CD4-positive, alpha-beta T cell treated with Interleukin-10 for 1 hour (primary cell): Measurements from ENCODE around the gene PLB1.

ENCODE experiments used
- DNase-seq: peaks from one replicate; pipeline ENCODE4 v3.0.0-alpha.2; 2020

The PLB1 gene

GRCh38 chr2:28593160-28593755 is 97.4 kb downstream of the PLB1 start:
- DNase-seq, result no peak

DNA sequence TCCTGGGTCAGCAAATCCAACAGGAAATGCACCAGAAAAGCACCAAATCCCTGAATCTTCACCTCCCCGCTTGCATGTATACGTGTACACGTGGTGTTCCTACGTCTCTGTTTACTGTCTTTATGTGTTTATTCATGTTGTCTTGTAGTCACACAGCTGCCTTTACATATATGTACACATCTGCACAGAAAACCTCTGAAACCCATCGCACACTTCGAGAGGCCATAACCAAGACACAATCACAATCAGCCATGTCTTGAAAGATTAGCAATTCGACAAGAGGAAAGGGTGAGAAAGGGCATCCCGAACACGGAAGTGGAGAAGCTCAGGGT is 98.1 kb downstream of the PLB1 start:
- DNase-seq, result no peak

DNA sequence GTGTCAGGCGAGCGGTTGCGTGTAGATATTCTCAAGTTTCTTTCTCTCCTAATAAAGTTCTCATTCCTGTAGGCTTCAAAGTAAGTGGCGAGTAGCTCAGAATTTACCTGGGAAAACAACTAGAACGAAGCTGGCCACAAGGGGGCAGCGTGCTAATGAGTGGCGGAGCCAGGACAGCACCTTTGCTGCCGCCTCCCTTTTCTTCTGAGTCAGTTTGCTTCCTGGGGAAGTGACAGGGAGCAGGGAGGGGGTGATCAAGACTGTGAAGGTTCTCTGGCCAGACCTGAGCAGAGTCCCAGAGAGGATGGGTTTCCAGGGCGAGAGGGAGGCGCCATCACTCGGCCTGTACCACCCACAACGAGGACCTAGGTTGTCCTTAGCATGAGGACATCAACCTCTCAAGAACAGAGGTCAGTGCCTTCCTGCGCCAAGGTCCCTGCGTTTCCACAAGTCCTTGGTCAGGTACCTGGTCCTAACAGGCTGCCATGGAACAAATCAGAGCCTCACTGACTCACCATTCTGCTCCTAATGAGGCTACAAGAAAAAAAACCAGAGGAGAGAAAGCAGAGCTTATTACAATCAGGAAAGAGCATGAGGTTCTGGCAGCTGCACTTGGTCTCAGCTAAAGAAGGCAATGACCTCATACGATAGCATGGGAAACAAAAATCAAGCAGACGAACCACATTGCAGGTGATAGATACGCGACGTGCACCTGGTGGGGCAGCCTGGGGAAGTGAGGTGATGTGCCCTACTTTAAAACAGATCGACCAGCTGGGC is 98.7 kb downstream of the PLB1 start:
- peak; percentile 89 for DNase-seq

DNA sequence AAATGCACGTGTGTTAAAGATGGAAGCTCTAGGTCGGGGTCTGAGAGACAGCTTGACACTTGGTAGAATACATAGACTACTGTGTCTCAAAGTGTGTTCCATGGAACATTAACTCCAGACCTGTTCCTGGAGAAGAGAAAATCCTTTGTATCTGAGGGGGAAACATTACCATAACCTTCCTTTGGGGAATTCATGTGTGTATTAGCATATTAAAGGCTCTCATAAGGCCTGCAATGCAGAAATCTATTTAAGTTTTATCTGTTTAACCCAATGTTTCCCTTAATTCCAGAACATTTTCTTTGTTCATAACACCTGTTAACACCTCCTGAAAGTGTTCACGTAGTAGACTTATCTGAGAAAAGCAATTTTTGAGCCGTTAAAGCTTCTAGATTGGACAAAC is 99.5 kb downstream of the PLB1 start:
- DNase-seq, result no peak

DNA sequence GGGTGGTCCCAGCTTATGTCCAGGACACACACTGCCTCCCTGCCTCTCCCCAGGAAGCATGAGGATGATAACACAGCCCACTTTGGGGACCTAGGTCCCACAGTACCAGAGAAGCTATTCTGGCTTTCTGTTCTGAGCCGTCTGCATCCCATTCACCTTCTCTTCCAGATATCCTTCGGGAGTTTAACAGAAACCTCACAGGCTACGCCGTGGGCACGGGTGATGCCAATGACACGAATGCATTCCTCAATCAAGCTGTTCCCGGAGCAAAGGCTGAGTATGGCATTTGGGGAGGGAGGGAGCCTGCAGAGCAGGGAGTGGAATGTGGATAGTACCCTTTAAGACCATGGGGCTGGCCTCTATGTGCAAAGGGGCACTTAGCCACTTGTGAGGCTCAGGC is 102.6 kb downstream of the PLB1 start:
- DNase-seq, result no peak

GRCh38 chr2:28600181-28600580 is 104.3 kb downstream of the PLB1 start:
- no peak for DNase-seq

GRCh38 chr2:28601616-28602015 is 105.8 kb downstream of the PLB1 start:
- no peak for DNase-seq

DNA sequence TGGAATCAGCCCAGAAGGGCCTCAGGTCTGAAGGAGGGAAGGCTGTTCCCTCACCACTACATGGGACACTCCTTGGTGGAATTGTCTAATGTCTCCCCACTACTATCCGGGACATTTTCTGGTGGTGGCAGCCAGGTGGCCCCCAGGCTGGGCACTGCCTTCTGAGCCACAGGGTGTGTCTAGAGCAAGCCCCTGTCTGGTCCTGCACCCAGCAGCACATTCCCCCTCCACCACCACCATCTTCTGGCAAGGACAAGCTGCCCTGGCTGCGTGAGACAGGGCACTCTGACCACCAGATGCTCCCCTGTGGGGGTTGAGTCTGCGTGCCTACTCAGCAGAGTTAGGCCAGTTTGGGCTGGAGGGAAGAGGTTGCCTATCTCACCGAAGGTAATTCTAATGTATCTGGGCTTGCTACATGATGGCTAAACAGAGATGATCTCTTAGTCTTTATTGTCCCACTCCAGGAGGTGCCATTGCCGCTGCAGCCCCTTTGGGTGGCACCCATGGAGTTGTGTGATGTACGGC is 106.3 kb downstream of the PLB1 start:
- no peak for DNase-seq

- DNase-seq, result no peak
Measured at GRCh38 chr2:28602751-28603639, 107.1 kb downstream of the PLB1 start.

GRCh38 chr2:28603821-28604220 is 108.0 kb downstream of the PLB1 start:
- DNase-seq, result no peak

DNA sequence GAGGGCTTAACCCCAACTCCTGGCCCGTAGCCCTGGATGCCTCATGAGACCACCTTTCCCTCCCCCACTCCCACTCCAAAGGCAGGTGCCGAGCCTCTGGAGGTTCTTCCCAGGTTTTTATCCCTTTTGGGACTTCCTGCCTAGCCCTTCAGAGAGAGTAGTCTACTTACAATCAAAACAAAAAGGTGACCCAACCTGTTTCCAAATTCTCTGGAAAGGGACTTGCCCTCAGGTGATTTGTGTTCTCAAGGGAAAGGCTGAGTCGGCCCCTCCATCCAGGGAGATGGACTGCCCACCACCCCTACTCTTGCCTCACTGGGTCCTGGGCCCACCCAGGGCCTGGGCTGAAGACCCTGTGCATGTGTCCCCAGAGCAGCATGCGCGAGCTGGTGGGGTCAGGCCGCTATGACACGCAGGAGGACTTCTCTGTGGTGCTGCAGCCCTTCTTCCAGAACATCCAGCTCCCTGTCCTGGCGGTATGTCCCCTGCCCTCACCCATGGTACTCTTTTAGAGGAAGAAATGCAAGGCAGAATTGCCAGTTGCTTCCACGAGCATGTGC is 108.5 kb downstream of the PLB1 start:
- DNase-seq, result no peak

GRCh38 chr2:28606986-28607441 is 111.2 kb downstream of the PLB1 start:
- no peak for DNase-seq

DNA sequence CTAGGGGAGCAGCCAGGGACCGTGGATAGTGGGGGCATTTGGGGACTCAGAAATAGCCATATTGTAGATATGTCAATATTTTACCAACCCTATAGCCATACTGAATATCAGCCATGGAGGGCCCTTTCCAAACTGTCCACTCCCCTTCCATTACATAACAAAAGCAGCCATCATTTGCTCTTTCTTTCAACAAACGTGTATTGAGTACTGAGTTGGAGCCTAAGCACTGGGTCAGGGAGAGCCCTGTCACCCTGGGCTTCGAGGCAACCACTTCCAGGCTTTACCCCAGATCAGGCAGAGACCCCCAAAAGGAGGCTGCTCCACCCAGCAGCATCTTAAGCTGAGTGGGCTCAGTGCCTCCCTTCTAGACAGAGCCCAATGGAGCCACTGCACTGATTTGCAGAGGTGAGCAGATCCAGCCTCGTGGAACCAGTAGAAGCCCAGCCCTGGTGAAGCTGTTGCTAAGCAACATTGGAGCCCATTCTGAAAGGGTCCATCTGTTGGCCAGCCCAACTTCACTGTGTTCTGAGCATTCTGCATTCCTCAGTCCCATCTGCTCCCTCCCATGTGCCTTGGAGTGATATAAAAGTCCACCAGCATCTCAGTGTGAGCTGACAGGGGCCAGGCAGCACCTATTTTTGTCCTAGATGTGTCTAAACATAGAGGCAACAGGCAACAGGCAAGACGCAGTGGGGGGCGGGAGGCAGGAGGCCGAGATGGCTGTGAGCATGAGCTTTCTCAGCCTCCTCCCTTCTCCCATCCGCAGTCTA is 112.1 kb downstream of the PLB1 start:
- DNase-seq, result no peak

DNA sequence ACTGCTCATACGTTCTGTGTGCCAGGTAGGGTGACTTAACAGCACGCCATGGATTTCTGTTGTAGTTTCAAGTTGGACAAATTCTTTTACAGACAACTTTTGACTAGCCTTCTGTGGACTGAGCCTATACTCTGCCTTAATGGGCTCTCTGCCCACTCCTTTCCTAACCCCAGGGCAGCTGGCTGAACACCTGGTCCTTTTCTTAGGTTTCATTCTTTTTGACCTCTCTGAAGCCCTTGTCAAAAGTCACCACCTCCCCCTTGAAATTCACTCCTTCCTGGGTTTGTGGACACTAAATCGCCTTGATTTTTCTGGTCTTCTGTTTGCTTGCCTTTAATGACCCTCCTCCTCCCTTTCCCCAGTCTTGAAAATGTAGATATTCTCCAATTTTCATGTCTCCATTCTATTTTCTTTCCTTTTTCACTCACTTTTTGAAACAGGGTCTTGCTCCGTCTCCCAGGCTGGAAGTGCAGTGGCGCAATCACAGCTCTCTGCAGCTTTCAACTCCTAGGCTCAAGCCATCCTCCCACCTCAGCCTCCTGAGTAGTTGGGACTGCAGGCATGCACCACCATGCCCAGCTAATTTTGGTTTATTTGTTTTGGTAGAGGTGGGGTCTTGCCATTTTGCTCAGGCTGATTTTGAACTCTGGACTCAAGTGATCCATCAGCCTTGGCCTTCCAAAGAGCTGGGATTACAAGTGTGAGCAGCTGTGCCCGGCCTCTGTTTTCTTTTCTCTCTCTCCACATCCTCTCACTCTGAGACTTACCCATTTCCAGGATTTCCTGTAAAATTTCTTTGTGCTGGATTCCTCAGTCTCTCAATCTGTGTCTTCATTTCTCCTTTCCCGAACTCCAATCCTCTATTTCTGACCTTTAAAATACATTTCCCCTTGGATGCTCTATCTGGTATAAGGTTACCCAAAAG is 112.9 kb downstream of the PLB1 start:
- DNase-seq, result no peak

GRCh38 chr2:28610583-28611201 is 114.8 kb downstream of the PLB1 start:
- no peak for DNase-seq

- DNase-seq, result no peak
Measured at GRCh38 chr2:28612131-28612812, 116.4 kb downstream of the PLB1 start.

DNA sequence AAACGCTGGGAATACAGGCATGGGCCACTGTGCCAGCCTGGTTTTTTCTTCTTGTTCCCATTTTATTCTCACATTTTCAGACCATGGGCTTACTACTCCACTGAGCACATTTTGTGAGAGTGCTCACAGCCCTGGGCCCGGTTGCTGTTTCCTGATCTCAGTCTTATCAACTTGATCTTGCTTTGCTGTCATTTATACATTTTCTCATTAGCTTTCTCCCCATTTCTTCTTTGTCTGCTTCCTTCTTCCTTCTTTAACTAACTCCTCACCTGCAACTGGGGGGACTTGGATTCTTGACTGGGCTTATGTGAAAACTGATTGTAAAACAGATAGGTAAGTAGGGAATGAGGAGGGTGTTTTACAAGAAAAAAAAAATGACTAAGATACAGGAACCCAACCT is 117.3 kb downstream of the PLB1 start:
- DNase-seq, result peak; percentile 57

GRCh38 chr2:28613633-28614501 is 118.0 kb downstream of the PLB1 start:
- peak; percentile 43 for DNase-seq

DNA sequence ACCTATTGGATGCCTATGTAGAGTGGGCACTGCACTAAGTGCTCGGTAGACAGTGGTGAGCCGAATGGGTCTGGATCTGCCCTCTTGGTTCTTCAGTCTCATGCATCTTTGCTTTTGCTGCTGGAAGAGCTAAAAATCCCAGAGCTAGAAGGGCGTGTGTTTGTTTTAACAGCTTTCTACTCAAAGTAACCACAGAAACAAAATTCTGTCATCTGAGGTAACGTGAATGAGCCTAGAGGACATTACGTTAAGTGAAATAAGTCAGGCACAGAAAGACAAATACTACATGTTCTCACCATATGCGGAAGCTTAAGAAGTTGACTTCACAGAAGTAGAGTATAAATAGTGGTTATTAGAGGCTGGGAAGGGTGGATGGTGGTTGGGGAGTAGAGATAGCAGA is 119.8 kb downstream of the PLB1 start:
- DNase-seq, result peak; percentile 57
